Activated naive CD4-positive, alpha-beta T cell treated with anti-CD3 and anti-CD28 coated beads, Interleukin-2, amount 50 U/mL, for 24 hours (primary cell): ENCODE measurements around the gene BMPER.

Experiments used
- H3K27ac Mint-ChIP-seq: one replicate; pipeline ENCODE4 v1.8.0; 2021; ENCODE audit warnings: mild to moderate bottlenecking, mixed read lengths
- H3K27me3 Mint-ChIP-seq: one replicate; pipeline ENCODE4 v1.8.0; 2021; ENCODE audit warnings: mixed read lengths
- H3K36me3 Mint-ChIP-seq: one replicate; pipeline ENCODE4 v1.8.0; 2021; ENCODE audit warnings: mixed read lengths
- H3K4me1 Mint-ChIP-seq: one replicate; pipeline ENCODE4 v1.8.0; 2021; ENCODE audit warnings: mixed read lengths
- H3K4me3 Mint-ChIP-seq: one replicate; pipeline ENCODE4 v1.8.0; 2021; ENCODE audit warnings: mild to moderate bottlenecking, mixed read lengths
- H3K9me3 Mint-ChIP-seq: one replicate; pipeline ENCODE4 v1.8.0; 2021; ENCODE audit warnings: mixed read lengths

Gene BMPER

DNA sequence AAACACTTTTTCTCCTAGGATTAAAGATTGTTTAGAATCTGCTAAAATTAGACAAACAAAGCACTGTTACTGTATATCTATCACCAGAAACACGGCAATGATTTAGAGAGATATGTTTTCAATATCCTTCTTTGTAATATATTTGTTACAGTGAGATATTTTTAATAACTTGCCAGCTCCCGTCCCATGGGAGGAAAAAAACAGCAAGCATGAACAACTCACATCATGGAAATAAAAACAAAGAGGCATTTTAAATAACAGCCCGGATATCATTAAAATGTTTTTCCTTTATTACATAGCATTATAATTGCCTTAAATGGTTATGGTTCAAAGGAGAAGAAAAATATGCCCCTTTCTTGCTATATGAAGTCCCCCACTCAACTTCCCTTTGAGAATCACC, 272.1 kb downstream of the BMPER start:
- H3K9me3 Mint-ChIP-seq, result peaks cover 7% of the 10 kb centered on the region
- H3K4me1 Mint-ChIP-seq, result no peaks in the 10 kb centered on the region
- H3K4me3 Mint-ChIP-seq, result no peak overlapping the region
- H3K27ac Mint-ChIP-seq, result no peak overlapping the region
- H3K36me3 Mint-ChIP-seq, result no peaks in the 10 kb centered on the region
- no peaks in the 10 kb centered on the region for H3K27me3 Mint-ChIP-seq

DNA sequence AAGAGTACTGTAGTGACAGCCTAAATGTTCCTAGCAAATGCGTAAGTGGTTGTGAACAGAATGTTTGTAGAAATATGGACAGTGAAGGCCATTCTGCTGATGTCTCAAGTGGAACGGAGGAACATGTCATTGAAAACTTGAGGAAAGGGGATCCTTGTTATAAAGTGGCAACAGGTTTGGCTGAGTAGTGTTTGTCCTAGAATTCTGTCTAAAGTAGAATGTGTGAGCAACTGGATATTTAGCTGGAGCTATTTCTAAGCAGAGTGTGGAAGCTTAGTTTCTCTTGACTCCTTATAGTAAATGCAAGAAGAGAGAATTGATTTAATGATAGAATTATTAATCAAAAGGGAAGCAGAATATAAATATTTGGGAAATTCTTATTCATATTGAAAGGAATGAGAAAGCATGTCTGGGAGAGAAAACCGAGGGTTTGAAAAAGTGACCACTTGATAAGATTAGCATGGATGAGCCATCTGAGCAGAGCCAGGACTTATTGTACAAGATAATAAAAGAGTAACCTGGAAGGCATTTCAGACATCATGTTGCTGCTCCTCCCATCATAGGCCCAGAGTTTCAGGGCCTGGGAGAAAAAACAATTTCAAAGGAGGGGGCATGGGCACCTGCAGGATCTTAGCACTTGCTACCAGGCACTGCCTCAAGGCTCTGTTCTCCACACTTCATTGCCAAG, 276.1 kb downstream of the BMPER start:
- Mint-ChIP-seq H3K4me3 (no peak overlapping the region), H3K4me1 (no peaks in the 10 kb centered on the region), H3K36me3 (no peaks in the 10 kb centered on the region), H3K27me3 (no peaks in the 10 kb centered on the region), H3K27ac (no peak overlapping the region), H3K9me3 (no peaks in the 10 kb centered on the region)

DNA sequence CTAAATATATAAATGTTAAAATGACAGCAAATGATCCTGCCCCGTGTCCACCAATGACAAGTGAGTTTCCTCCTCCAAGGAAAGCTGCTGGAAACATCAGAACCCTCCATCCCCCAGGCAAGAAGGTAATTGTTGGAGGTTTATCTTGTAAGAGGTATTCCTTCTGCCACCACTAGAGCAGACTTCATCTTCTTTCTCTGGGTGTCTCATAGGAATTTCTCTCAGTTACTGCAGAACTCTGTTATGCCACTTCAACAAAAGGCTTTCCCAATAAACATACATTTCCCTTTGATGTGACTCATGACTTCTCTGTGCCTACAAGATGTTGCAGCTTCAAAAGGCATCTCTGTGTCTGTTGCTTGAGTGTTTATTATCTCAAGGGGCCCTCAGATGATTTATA, 279.1 kb downstream of the BMPER start:
- no peaks in the 10 kb centered on the region for H3K36me3 Mint-ChIP-seq
- H3K4me3 Mint-ChIP-seq, result no peak overlapping the region
- H3K27ac Mint-ChIP-seq, result no peak overlapping the region
- H3K4me1 Mint-ChIP-seq, result no peaks in the 10 kb centered on the region
- no peaks in the 10 kb centered on the region for H3K9me3 Mint-ChIP-seq
- H3K27me3 Mint-ChIP-seq, result no peaks in the 10 kb centered on the region

DNA sequence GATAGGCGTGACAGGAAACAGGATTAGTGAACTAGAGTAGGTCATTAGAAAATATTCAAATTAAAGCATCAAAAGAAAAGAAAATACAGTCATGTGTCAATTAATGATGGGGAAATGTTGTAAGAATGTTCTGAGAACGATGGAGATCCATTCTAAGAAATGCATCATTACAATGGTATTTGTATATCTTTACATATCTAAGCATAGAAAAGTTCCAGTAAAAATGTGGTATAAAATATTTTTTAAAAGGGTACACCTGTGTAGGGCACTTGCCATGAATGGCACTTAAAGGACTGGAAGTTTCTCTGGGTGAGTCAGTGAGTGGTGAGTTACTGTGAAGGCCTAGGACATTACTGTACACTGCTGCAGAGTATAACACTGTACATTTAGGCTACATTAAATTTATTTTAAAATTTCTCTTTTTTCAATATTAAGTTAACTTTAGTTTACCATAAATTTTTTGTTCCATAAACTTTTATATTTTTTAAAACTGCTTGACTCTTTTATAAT, 282.5 kb downstream of the BMPER start:
- Mint-ChIP-seq H3K27me3 (no peaks in the 10 kb centered on the region), H3K36me3 (no peaks in the 10 kb centered on the region), H3K27ac (no peak overlapping the region), H3K4me1 (no peaks in the 10 kb centered on the region), H3K4me3 (no peak overlapping the region), H3K9me3 (peaks cover 10% of the 10 kb centered on the region)

DNA sequence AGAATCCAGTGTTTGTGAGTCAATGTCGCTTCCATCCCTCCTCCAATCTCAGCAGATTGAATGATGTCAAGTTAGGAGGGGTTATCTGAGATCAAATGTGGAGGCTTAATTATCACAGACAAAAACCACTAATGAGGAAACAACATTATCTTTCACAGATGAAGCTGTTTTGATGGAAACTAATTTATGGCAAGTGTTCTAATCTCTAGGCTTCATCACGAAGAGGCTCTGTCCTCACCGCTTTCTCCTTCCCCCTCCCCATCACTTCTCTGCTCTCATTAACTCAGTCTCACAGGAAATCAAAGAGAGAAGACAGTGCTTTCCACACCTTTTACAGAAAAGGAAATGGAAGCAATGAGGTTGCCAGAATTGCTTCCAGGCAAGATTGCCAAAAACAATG, 283.7 kb downstream of the BMPER start:
- peaks cover 10% of the 10 kb centered on the region for H3K9me3 Mint-ChIP-seq
- no peak overlapping the region for H3K27ac Mint-ChIP-seq
- no peak overlapping the region for H3K4me3 Mint-ChIP-seq
- H3K36me3 Mint-ChIP-seq, result no peaks in the 10 kb centered on the region
- H3K27me3 Mint-ChIP-seq, result no peaks in the 10 kb centered on the region
- no peaks in the 10 kb centered on the region for H3K4me1 Mint-ChIP-seq

DNA sequence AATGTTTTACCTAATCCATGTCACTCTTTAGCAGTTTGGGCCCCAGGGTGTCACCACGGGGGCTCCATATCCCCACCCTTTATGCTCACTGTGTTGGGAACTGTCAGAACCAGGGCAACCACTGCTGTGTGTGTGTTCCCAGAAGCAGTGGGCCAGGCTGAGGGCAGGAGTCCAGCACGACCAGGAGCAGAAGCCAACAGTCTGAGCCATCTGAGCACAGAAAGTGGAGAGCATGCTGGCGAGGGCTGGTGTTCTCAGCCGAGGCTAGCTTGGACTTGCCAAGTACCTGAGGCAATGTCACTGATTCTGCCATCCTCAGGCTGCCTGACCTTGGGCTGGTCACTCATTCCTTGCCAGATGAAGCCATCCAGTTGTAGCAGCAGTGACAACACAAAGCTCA, 285.0 kb downstream of the BMPER start:
- H3K36me3 Mint-ChIP-seq, result no peaks in the 10 kb centered on the region
- H3K27ac Mint-ChIP-seq, result no peak overlapping the region
- no peak overlapping the region for H3K4me3 Mint-ChIP-seq
- no peaks in the 10 kb centered on the region for H3K4me1 Mint-ChIP-seq
- H3K9me3 Mint-ChIP-seq, result peaks cover 10% of the 10 kb centered on the region
- H3K27me3 Mint-ChIP-seq, result peaks cover 2% of the 10 kb centered on the region

DNA sequence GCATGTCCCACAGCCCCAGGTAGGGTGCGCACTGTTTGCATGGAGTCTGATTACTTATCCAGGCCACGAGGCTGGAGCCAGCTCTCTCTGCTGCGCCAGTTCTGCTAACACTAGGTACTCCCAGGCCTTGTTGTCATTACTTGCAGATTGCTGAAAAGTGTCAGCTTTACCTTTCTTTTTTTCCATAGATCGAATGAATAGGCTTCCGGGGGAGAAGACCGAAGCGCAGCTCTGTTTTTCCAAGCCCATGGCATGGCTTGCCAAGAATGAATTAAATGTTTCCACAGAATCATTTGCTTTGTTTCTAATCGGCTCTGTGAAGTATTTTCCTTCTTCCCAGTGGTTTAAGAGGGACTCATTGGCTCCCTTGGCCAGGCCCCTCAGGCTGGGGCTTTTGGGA, 285.8 kb downstream of the BMPER start:
- Mint-ChIP-seq H3K4me3 (no peak overlapping the region), H3K4me1 (no peaks in the 10 kb centered on the region), H3K27ac (no peak overlapping the region), H3K9me3 (peaks cover 13% of the 10 kb centered on the region), H3K27me3 (peaks cover 2% of the 10 kb centered on the region), H3K36me3 (no peaks in the 10 kb centered on the region)

DNA sequence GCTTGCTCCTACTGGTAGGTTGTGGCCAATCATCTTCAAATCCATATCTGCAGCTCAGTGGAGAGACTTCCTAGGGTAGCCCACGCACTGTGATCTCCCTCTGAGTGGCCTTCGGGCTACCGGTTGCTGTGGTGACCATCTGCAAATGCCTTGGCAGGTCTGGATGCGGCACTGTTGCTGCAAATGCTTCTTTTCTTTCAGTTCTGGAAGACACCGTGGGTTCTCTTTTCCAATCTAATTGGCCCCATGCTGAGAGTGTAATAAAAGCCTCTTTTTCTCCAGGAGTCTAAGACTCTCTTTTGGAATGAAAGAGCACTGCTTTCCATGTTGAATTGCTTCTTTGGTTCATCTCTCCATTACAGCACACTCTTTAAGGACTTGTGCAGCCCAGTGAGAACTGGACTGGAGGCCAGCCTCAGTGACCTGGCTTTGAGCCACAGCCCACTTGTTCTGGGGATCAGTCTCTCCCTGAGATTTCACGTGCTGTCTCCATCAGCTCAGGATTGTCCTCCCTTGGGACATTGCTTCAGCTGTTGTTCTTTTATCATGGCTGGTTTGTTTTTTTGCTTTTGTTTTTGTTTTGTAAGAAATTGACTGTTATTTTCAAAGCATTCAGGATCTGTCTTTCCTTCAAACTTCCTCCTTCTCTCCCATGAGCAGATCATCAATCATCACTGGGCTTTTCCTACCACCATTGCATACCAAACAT, 286.6 kb downstream of the BMPER start:
- Mint-ChIP-seq H3K27ac (no peak overlapping the region), H3K36me3 (no peaks in the 10 kb centered on the region), H3K4me3 (no peak overlapping the region), H3K9me3 (peaks cover 14% of the 10 kb centered on the region), H3K27me3 (peaks cover 2% of the 10 kb centered on the region), H3K4me1 (no peaks in the 10 kb centered on the region)

DNA sequence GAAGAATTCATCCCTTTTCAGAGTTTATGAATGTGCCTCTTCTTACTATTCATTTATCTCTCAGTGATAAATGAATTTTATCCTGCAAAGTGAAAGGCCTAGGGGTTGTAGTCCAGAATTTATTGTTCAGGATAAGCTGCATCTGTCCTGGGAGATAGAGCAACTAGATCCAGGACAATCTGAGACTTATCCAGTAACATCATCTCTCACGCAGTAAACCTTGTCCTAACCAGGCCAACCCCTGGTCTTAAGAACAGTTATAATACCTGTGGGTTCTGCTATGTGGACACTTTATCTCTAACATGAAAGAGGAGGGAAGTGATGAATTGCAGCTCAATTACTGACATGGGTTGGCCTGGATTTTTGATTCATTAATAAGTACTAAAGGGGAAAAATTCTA, 287.6 kb downstream of the BMPER start:
- no peak overlapping the region for H3K4me3 Mint-ChIP-seq
- H3K36me3 Mint-ChIP-seq, result no peaks in the 10 kb centered on the region
- H3K27ac Mint-ChIP-seq, result no peak overlapping the region
- peaks cover 14% of the 10 kb centered on the region for H3K9me3 Mint-ChIP-seq
- no peaks in the 10 kb centered on the region for H3K4me1 Mint-ChIP-seq
- peaks cover 2% of the 10 kb centered on the region for H3K27me3 Mint-ChIP-seq

DNA sequence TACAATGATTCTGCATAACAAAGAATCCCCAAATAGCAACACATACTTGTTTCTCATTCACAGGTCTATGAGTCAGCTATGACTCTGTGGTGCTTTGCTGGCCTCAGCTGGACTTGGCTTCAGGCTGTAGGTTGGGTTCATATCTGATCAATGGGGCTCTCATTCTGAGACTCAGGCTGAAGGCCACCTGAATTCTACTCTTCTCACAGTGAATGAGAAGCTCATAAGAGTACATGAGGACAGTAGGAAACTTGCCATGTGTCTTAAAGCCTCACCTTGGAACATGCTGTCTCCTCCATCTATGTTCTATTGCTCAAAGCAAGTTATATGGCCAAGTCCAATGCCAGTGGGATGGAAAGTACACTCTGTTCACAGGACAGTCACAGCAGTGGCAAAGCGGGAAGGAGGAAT, 292.9 kb downstream of the BMPER start:
- H3K4me3 Mint-ChIP-seq, result no peak overlapping the region
- peaks cover 2% of the 10 kb centered on the region for H3K27me3 Mint-ChIP-seq
- H3K36me3 Mint-ChIP-seq, result no peaks in the 10 kb centered on the region
- no peak overlapping the region for H3K27ac Mint-ChIP-seq
- H3K4me1 Mint-ChIP-seq, result no peaks in the 10 kb centered on the region
- peaks cover 4% of the 10 kb centered on the region for H3K9me3 Mint-ChIP-seq
